ENCODE measurements around the gene XPNPEP1. TPM values are rescaled to one million over a fixed set of nuclear protein-coding genes. Genes with fewer than 3 reads are reported as not detected.

The XPNPEP1 gene
- total RNA-seq, 1 experiment from 2014 or later: 71.3 TPM

GRCh38 chr10:109899356-109900331, 23.7 kb downstream of the XPNPEP1 start:
- no peak overlapping the region for H3T11ph ChIP-seq (ENCODE audit: low read length)
- H3K18ac ChIP-seq (ENCODE audit: insufficient read length, low read depth, low read length): no peak overlapping the region
- no peaks in the 10 kb centered on the region for H4K20me1 ChIP-seq (ENCODE audit: control insufficient read depth, insufficient read depth, insufficient read length)
- Mint-ChIP-seq H3K4me1 (peaks cover 2 to 15% of the 10 kb centered on the region in 2 experiments), H3K4me3 (no peak overlapping the region), H3K27me3 (ENCODE audit: low read depth) (no peaks in the 10 kb centered on the region), H3K9me3 (no peaks in the 10 kb centered on the region; a peak in 1 of 5 replicates), H3K27ac (peak overlapping the region in 1 of 3 experiments; percentile 62; a peak in 2 of 7 replicates), H3K36me3 (ENCODE audit: insufficient read depth in 1 of 3, low read depth in 3 of 3) (peaks cover 11 to 31% (median 19%) of the 10 kb centered on the region in 3 experiments; a peak in 6 of 7 replicates)
- H2AK5ac ChIP-seq (ENCODE audit: insufficient read length, low read length): no peak overlapping the region
- no peak overlapping the region for H4K91ac ChIP-seq (ENCODE audit: insufficient read length, low read depth, low read length)
- TF ChIP-seq CTCF (conservative IDR thresholded peaks at IDR 0.05): no peak
- no peak overlapping the region for H4K5ac ChIP-seq (ENCODE audit: insufficient read length, low read depth, low read length)
- no peak overlapping the region for H3K56ac ChIP-seq (ENCODE audit: insufficient read length, low read depth, low read length)
- no peaks in the 10 kb centered on the region for H3K23me2 ChIP-seq (ENCODE audit: insufficient read length, low read depth, low read length, poor library complexity, severe bottlenecking)
- H3K27me3 ChIP-seq (ENCODE audit: insufficient read depth, low read length): no peaks in the 10 kb centered on the region
- no peak overlapping the region for H2BK12ac ChIP-seq (ENCODE audit: insufficient read length, low read depth, low read length)
- no peak overlapping the region for H3K9ac ChIP-seq (ENCODE audit: extremely low read depth, insufficient read length, low read length)
- H2BK15ac ChIP-seq (ENCODE audit: low read depth, low read length): no peak overlapping the region
- no peak overlapping the region for H2BK120ac ChIP-seq (ENCODE audit: low read depth, low read length, poor library complexity, severe bottlenecking)
- DNase-seq: peak; percentile 5
- no CpG with 5 or more reads among the region's 9 CpGs for WGBS (ENCODE audit: extremely low coverage, insufficient read length, low lambda C conversion rate)
- H3K4me1 ChIP-seq (ENCODE audit: insufficient read depth, low read length): no peaks in the 10 kb centered on the region
- H3K9me3 ChIP-seq (ENCODE audit: control insufficient read depth, low read depth, low read length): no peaks in the 10 kb centered on the region
- no peak overlapping the region for H3K4ac ChIP-seq (ENCODE audit: low read depth, low read length)
- H3K27ac ChIP-seq (ENCODE audit: insufficient read length, low read depth, low read length): no peak overlapping the region
- H2AFZ ChIP-seq (ENCODE audit: low read length): no peak overlapping the region
- no peak overlapping the region for H3K14ac ChIP-seq (ENCODE audit: insufficient read depth, low read length)
- no peak overlapping the region for H3K23ac ChIP-seq (ENCODE audit: insufficient read length, low read depth, low read length)
- H3K79me2 ChIP-seq (ENCODE audit: insufficient read depth, low read length): no peaks in the 10 kb centered on the region
- no peak overlapping the region for H2BK20ac ChIP-seq (ENCODE audit: low read depth, low read length, poor library complexity, severe bottlenecking)
- H4K8ac ChIP-seq (replicated peaks; ENCODE audit: insufficient read length, low read depth, low read length): no peak overlapping the region
- no peak overlapping the region for H3K4me2 ChIP-seq (ENCODE audit: insufficient read depth, insufficient read length, low read length)
- no peak overlapping the region for H2BK5ac ChIP-seq (ENCODE audit: insufficient read length, low read length)
- no peaks in the 10 kb centered on the region for H3K79me1 ChIP-seq (ENCODE audit: insufficient read depth, low read depth, low read length, poor library complexity, severe bottlenecking)

Data from H9 (cell line).